Panc1 (cell line): Measurements from ENCODE around the gene CYB5R2. TPM values are rescaled to one million over a fixed set of nuclear protein-coding genes. Genes with fewer than 3 reads are reported as not detected.

ENCODE experiments used
- ATAC-seq: fragments of 200-7000 bp; cut with Tn5 transposase; 2 replicates; pipeline ENCODE4 v1.9.1; 2020; ENCODE audit warnings: mild to moderate bottlenecking, moderate library complexity
- BruUV-seq: library from RNA; stranded (reverse); fragments of 400-500 nt; replicated peaks from 2 replicates; lab custom pipeline; 2021; lab: Mats Ljungman, UMichigan
- CTCF ChIA-PET: fragments of 300-600 bp; sonication (Branson Sonifier 250); formaldehyde crosslinking; loops from one replicate; lab custom pipeline; 2022; ENCODE audit warnings: antibody characterized with exemption; lab: Charles Lee
- POLR2A ChIA-PET: fragments of 300-600 bp; sonication (Branson Sonifier 250); formaldehyde crosslinking; loops from one replicate; lab custom pipeline; 2022; ENCODE audit warnings: antibody characterized with exemption; lab: Charles Lee
- DNase-seq: peaks from one replicate; pipeline ENCODE4 v3.0.0-alpha.2; 2010; ENCODE audit warnings: low read depth, low spot score
- H3K27ac ChIP-seq: 2 replicates; pipeline ENCODE4 v1.5.1; 2011; ENCODE audit warnings: mild to moderate bottlenecking, low read length, inconsistent platforms
- H3K27me3 ChIP-seq: fragments of 200-500 bp; sonication (Bioruptor generic); 2 replicates; pipeline ENCODE4 v1.6.0; 2014; ENCODE audit warnings: low read length, inconsistent platforms; ENCODE audit not compliant: control insufficient read depth, insufficient read depth
- H3K36me3 ChIP-seq: fragments of 200-500 bp; sonication (Bioruptor generic); 2 replicates; pipeline ENCODE4 v1.5.1; 2014; ENCODE audit warnings: inconsistent platforms, mild to moderate bottlenecking, low read length, moderate library complexity; ENCODE audit not compliant: control insufficient read depth, insufficient read depth
- H3K4me1 ChIP-seq: 2 replicates; pipeline ENCODE4 v1.5.1; 2011; ENCODE audit warnings: inconsistent platforms, mild to moderate bottlenecking, low read length, moderate library complexity; ENCODE audit not compliant: control insufficient read depth, insufficient read depth
- H3K4me3 ChIP-seq, 2 experiments: 2 replicates each; pipeline ENCODE4 v1.5.1; 2011 to 2012; ENCODE audit warnings: low read depth in 2 of 2, low read length in 2 of 2, mild to moderate bottlenecking in 2 of 2, inconsistent platforms in 1 of 2, moderate library complexity in 1 of 2
- H3K9me3 ChIP-seq: fragments of 200-500 bp; sonication (Bioruptor generic); 2 replicates; pipeline ENCODE4 v1.5.1; 2014; ENCODE audit warnings: low read depth, mild to moderate bottlenecking, inconsistent platforms, low read length, moderate library complexity; ENCODE audit not compliant: control insufficient read depth, insufficient read depth
- CTCF ChIP-seq: fragments of 450-650 bp; IDR thresholded peaks from 2 replicates; pipeline ENCODE4 v1.5.1; 2017; ENCODE audit warnings: mild to moderate bottlenecking
- POLR2AphosphoS5 ChIP-seq: IDR thresholded peaks from 2 replicates; pipeline ENCODE4 v1.6.1; 2012; ENCODE audit warnings: mild to moderate bottlenecking, low read depth, low read length, moderate library complexity
- REST ChIP-seq, 2 experiments: IDR thresholded peaks; 2 replicates each; pipeline ENCODE4 v1.6.1; 2011 to 2012; ENCODE audit warnings: low read depth in 2 of 2, control low read depth in 1 of 2, low read length in 1 of 2, mild to moderate bottlenecking in 1 of 2, moderate library complexity in 1 of 2; ENCODE audit not compliant: insufficient read depth in 1 of 2
- SIN3A ChIP-seq: IDR thresholded peaks from 2 replicates; pipeline ENCODE4 v1.6.1; 2012; ENCODE audit warnings: low read depth, mild to moderate bottlenecking, low read length, moderate library complexity, borderline replicate concordance; ENCODE audit not compliant: insufficient read depth
- TCF7L2 ChIP-seq: IDR thresholded peaks from 2 replicates; pipeline ENCODE4 v1.6.1; 2011; ENCODE audit warnings: mild to moderate bottlenecking, low read depth, low read length, inconsistent platforms
- in situ Hi-C: cut with HindIII; loops from 2 replicates; pipeline ENCODE4 v1.10.0; 2016; ENCODE audit warnings: low sequenced_read_pairs, low pct_unique_long_range_greater_than_20kb
- intact Hi-C: fragments of 100-400 bp; cut with micrococcal nuclease; formaldehyde crosslinking; loops from one replicate; pipeline ENCODE4 v1.10.0; 2022; ENCODE audit not compliant: unreplicated experiment
- total RNA-seq: library from RNA; stranded (reverse); gene quantifications from one replicate; pipeline ENCODE4 v1.2.1, GENCODE V29; 2021; ENCODE audit not compliant: unreplicated experiment

Gene CYB5R2
- total RNA-seq, 1 experiment from 2014 or later = 46.3 TPM

- in situ Hi-C loops = no loop called here
- TF ChIP-seq SIN3A = no peak
- no peak for TF ChIP-seq POLR2AphosphoS5
- no peak for TF ChIP-seq REST (IDR thresholded peaks at IDR 0.05; ENCODE audit: insufficient read depth in 1 of 2, low read depth in 2 of 2, low read length in 1 of 2)
- TF ChIP-seq TCF7L2 = no peak
- TF ChIP-seq CTCF = peak; percentile 95
- BruUV-seq = no TSS peak
- no peak for DNase-seq
- Histone ChIP-seq H3K9me3 (no peaks in the 10 kb centered on the region), H3K27me3 (peaks cover 44% of the 10 kb centered on the region), H3K4me3 (no peak overlapping the region), H3K27ac (no peak overlapping the region), H3K4me1 (no peaks in the 10 kb centered on the region), H3K36me3 (no peaks in the 10 kb centered on the region)
- ATAC-seq = peak; percentile 63; the same call in 1 of the 2 replicates
- intact Hi-C loops = no loop called here
- ChIA-PET POLR2A (interaction anchor here (0.6 kb wide), 2 partner anchors 349 to 982 kb away, joined by 3 read pairs; no protein-coding TSS in a partner anchor), CTCF (interaction anchor here (1.6 kb wide), 1 partner anchor 299 kb away, joined by 3 read pairs; the partner anchor contains the start of gene EIF3F)
These were observed 15.0 kb upstream of the CYB5R2 start for GRCh38 chr11:7688238-7688826.

- Histone ChIP-seq H3K27ac (no peak overlapping the region), H3K27me3 (peaks cover 41% of the 10 kb centered on the region), H3K4me3 (no peak overlapping the region), H3K36me3 (no peaks in the 10 kb centered on the region), H3K4me1 (no peaks in the 10 kb centered on the region), H3K9me3 (no peaks in the 10 kb centered on the region)
- no peak for ATAC-seq
- ChIA-PET CTCF (interaction anchor here (1.6 kb wide), 1 partner anchor 300 kb away, joined by 3 read pairs; the partner anchor contains the start of gene EIF3F), POLR2A (no interaction called here)
- in situ Hi-C loops = no loop called here
- TF ChIP-seq REST (IDR thresholded peaks at IDR 0.05; ENCODE audit: insufficient read depth in 1 of 2, low read depth in 2 of 2, low read length in 1 of 2) (no peak), POLR2AphosphoS5 (no peak), TCF7L2 (no peak), CTCF (no peak), SIN3A (no peak)
- intact Hi-C loops = no loop called here
- DNase-seq = no peak
- BruUV-seq = no TSS peak
These were observed 14.1 kb upstream of the CYB5R2 start for GRCh38 chr11:7687386-7687785.
